Breast epithelium (tissue), 4 donors: ENCODE results near the gene HTR2A. TPM values are rescaled to one million over a fixed set of nuclear protein-coding genes. Genes with fewer than 3 reads are reported as not detected.

ENCODE experiments used
- DNase-seq, 2 donors: peaks; one replicate each; pipeline ENCODE4 v3.0.0-alpha.2; 2019; ENCODE audit warnings: low spot score in 2 of 2
- H3K27ac ChIP-seq, 2 donors: fragments of 200-600 bp; sonication (generic) in 1 of 2; one replicate each; pipeline ENCODE4 v1.5.1; 2016 to 2019; ENCODE audit warnings: mild to moderate bottlenecking in 1 of 2
- H3K27me3 ChIP-seq, 2 donors: fragments of 200-600 bp; sonication (generic) in 1 of 2; one replicate each; pipeline versions ENCODE4 v1.5.1 to v1.6.0; 2017 to 2019; ENCODE audit warnings: control low read depth in 1 of 2, mild to moderate bottlenecking in 1 of 2
- H3K36me3 ChIP-seq: fragments of 200-600 bp; one replicate; pipeline ENCODE4 v1.5.1; 2019
- H3K4me1 ChIP-seq, 2 donors: fragments of 200-600 bp; sonication (generic); one replicate each; pipeline ENCODE4 v1.5.1; 2016 to 2019; ENCODE audit warnings: control low read depth in 1 of 2
- H3K4me3 ChIP-seq, 3 donors: fragments of 200-600 bp; sonication (generic); 1 replicate in 2 of 3; 2 replicates in 1 of 3; pipeline ENCODE4 v1.5.1; 2016 to 2019; ENCODE audit warnings: mild to moderate bottlenecking in 3 of 3, moderate library complexity in 2 of 3
- H3K9me3 ChIP-seq, 2 donors: fragments of 200-600 bp; sonication (generic) in 1 of 2; one replicate each; pipeline ENCODE4 v1.5.1; 2016 to 2019; ENCODE audit warnings: control low read depth in 1 of 2
- POLR2A ChIP-seq: fragments of 450-650 bp; IDR thresholded peaks from one replicate; pipeline ENCODE4 v1.6.1; 2016; ENCODE audit warnings: antibody characterized with exemption, mild to moderate bottlenecking, moderate library complexity
- POLR2AphosphoS5 ChIP-seq, 3 donors: sonication (generic); formaldehyde crosslinking; IDR thresholded peaks; one replicate each; pipeline ENCODE4 v1.6.1; 2017; ENCODE audit warnings: antibody characterized with exemption in 3 of 3
- intact Hi-C: fragments of 100-400 bp; cut with DNase I; formaldehyde crosslinking; loops from one replicate; pipeline ENCODE4 v1.15.1; 2023; ENCODE audit warnings: low total_unique reads
- total RNA-seq, 3 donors: library from RNA; depleted of rRNA; stranded (reverse); fragments of >200 nt; gene quantifications; one replicate each; pipeline ENCODE4 v1.1.0, GENCODE V29; 2016
- TF ChIP-seq, protein P1 (sequence below), 3 donors: fragments of 450-650 bp; IDR thresholded peaks; one replicate each; pipeline ENCODE4 v1.5.1; 2016 to 2017; ENCODE audit warnings: antibody characterized with exemption in 3 of 3, mild to moderate bottlenecking in 3 of 3, moderate library complexity in 3 of 3

Gene HTR2A
- total RNA-seq, 3 donors from 2014 or later, result 0.32 to 1.2 (median 0.33) TPM

GRCh38 chr13:46914341-46914740, 17.5 kb upstream of the HTR2A start:
- no peak for DNase-seq
- H3K9me3 ChIP-seq, result no peaks in the 10 kb centered on the region

DNA sequence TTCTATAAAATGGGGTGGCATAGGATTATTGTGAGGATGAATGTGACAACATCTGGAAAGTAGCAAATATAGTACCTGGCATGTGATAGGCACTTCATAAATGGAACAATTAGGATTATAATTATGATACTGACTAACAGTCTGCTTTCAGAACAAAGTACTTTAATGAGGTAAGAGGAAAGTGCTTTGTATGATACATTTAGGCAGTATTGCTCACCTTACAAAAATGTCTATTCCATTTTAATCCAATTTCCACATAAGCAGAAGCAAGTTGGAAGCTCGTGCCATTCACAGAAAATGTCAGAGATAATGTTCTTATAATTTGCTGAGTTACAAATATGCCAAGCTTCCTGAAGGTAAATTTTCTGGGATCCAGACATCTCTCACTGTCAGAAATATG, 16.9 kb upstream of the HTR2A start:
- Histone ChIP-seq H3K27ac (no peak overlapping the region), H3K4me3 (no peak overlapping the region), H3K27me3 (no peaks in the 10 kb centered on the region), H3K4me1 (no peaks in the 10 kb centered on the region), H3K9me3 (no peaks in the 10 kb centered on the region), H3K36me3 (no peaks in the 10 kb centered on the region)
- TF ChIP-seq POLR2AphosphoS5 (IDR thresholded peaks at IDR 0.05) (no peak), POLR2A (no peak)
- TF ChIP-seq, protein P1, sequence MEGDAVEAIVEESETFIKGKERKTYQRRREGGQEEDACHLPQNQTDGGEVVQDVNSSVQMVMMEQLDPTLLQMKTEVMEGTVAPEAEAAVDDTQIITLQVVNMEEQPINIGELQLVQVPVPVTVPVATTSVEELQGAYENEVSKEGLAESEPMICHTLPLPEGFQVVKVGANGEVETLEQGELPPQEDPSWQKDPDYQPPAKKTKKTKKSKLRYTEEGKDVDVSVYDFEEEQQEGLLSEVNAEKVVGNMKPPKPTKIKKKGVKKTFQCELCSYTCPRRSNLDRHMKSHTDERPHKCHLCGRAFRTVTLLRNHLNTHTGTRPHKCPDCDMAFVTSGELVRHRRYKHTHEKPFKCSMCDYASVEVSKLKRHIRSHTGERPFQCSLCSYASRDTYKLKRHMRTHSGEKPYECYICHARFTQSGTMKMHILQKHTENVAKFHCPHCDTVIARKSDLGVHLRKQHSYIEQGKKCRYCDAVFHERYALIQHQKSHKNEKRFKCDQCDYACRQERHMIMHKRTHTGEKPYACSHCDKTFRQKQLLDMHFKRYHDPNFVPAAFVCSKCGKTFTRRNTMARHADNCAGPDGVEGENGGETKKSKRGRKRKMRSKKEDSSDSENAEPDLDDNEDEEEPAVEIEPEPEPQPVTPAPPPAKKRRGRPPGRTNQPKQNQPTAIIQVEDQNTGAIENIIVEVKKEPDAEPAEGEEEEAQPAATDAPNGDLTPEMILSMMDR (IDR thresholded peaks at IDR 0.05), result no peak
- no peak for DNase-seq
- intact Hi-C loops, result no loop called here

More at GRCh38 chr13:46914341-46914740, 17.5 kb upstream of the HTR2A start:
- TF ChIP-seq POLR2A (no peak), POLR2AphosphoS5 (IDR thresholded peaks at IDR 0.05) (no peak)
- TF ChIP-seq, protein P1 (IDR thresholded peaks at IDR 0.05), result no peak
- Histone ChIP-seq H3K4me3 (no peak overlapping the region), H3K27ac (no peak overlapping the region), H3K36me3 (no peaks in the 10 kb centered on the region), H3K4me1 (no peaks in the 10 kb centered on the region), H3K27me3 (no peaks in the 10 kb centered on the region)
- intact Hi-C loops, result no loop called here

DNA sequence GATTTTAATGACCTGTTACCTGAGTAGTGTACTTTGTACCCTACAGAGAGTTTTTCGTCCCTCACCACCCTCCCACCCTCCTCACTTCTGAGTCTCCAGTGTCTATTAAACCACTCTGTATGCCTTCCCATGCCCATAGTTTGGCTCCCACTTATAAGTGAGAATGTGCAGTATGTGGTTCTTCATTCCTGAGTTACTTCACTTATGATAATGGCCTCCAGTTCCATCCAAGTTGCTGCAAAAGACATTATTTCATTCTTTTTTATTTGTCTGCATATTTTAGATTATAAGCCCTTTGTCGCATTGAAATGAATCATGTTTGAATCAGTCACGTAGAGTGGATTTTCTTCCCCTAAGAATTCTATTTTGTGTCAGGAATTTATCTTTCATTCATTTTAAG, 12.2 kb upstream of the HTR2A start:
- intact Hi-C loops, result no loop called here
- Histone ChIP-seq H3K9me3 (no peaks in the 10 kb centered on the region), H3K27ac (no peak overlapping the region), H3K4me3 (no peak overlapping the region), H3K4me1 (no peaks in the 10 kb centered on the region), H3K36me3 (no peaks in the 10 kb centered on the region), H3K27me3 (no peaks in the 10 kb centered on the region)
- DNase-seq, result no peak
- TF ChIP-seq POLR2A (no peak), POLR2AphosphoS5 (IDR thresholded peaks at IDR 0.05) (no peak)
- TF ChIP-seq, protein P1 (IDR thresholded peaks at IDR 0.05), result no peak

DNA sequence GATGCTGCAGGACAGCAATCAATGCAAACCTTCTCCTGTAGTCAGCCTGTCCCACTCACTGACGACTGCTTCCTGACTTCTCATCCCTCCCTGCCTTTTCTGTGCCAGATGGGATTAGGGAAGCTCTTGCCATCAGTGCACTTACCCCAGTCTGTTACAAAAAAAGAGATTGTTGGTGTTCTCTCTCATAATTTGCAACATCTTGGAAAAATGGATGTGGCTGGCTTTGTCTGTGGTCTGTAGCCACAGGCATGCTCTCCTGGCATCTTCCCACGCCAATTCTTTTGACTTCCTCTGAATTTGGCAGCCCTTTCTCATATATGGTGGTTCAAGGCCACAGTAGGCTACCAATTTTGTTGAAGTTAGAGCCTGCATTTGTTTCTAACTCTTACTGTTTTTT, 11.6 kb upstream of the HTR2A start:
- Histone ChIP-seq H3K9me3 (no peaks in the 10 kb centered on the region), H3K4me1 (no peaks in the 10 kb centered on the region), H3K4me3 (no peak overlapping the region), H3K36me3 (no peaks in the 10 kb centered on the region), H3K27ac (no peak overlapping the region), H3K27me3 (no peaks in the 10 kb centered on the region)
- DNase-seq, result peak in 1 of 2 donors; percentile 34
- intact Hi-C loops, result no loop called here
- no peak for TF ChIP-seq POLR2A
- TF ChIP-seq, protein P1 (IDR thresholded peaks at IDR 0.05), result no peak
- no peak for TF ChIP-seq POLR2AphosphoS5 (IDR thresholded peaks at IDR 0.05)

GRCh38 chr13:46906405-46906804, 9.6 kb upstream of the HTR2A start:
- TF ChIP-seq, protein P1 (IDR thresholded peaks at IDR 0.05), result no peak
- TF ChIP-seq POLR2AphosphoS5 (IDR thresholded peaks at IDR 0.05), result no peak
- no peak for TF ChIP-seq POLR2A
- Histone ChIP-seq H3K27me3 (no peaks in the 10 kb centered on the region), H3K27ac (no peak overlapping the region), H3K4me3 (no peak overlapping the region), H3K4me1 (no peaks in the 10 kb centered on the region), H3K9me3 (no peaks in the 10 kb centered on the region), H3K36me3 (no peaks in the 10 kb centered on the region)
- intact Hi-C loops, result no loop called here
- DNase-seq, result no peak
